Hematopoietic multipotent progenitor cell treated with erythropoietin and hydrocortisone succinate and interleukin-3 and kit ligand, for 15 days (in vitro differentiated cells): ENCODE results near the gene ANGPTL4.
A peak's percentile ranks its signal among the peaks of the same experiment; 100 is the strongest.
"Not testable (repeated sequence)": the region's sequence is repeated elsewhere in the genome, so short reads cannot be mapped to it uniquely, and the experiment has no call there.

Experiments
- DNase-seq: peaks from one replicate; pipeline ENCODE4 v3.0.0-alpha.2; 2015; ENCODE audit warnings: low spot score

The ANGPTL4 gene

DNA sequence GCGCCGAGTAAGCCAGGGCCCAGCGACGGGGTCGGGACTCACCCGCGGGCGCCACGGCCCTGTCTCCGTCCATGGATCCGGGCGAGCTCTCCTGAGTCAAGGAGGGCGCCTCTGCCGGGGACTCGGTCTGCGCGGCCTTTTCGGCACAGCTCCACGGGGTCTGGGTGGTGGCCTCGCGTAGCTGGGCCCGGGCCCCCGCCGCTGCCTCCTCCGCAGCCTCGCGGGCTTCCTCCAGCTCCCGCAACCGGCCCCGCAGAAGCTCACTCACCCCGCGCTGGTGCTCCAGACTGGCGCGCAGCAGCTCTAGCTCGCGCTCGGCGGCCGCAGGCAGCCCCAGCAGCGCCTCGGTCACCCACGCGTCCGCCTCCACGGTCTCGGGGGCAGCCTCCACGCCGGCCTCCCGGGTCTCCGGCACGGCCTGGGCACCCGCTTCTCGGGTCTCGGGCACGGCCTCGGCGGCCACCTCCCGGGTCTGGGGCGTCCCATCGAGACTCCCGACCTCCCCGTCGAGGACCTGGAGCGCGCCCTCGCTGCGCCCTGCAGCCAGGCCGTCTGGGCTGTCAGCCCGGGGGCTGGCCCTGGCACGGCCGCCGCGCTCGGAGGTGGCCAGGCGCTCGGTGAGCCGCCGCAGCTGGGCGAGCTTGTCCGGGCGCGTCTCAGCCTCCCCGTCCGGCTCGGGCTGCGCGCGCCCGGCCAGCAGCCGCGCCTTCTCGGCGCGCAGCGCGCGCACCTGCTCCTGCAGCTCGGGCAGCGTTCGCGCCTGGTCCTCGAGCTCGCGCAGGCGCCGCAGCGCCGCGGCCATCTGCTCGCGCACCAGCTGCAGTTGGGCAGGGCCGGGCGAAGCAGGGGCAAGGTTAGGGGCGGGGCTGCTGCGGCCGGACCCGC lies 29.3 kb upstream of the ANGPTL4 start:
- no peak for DNase-seq

DNA sequence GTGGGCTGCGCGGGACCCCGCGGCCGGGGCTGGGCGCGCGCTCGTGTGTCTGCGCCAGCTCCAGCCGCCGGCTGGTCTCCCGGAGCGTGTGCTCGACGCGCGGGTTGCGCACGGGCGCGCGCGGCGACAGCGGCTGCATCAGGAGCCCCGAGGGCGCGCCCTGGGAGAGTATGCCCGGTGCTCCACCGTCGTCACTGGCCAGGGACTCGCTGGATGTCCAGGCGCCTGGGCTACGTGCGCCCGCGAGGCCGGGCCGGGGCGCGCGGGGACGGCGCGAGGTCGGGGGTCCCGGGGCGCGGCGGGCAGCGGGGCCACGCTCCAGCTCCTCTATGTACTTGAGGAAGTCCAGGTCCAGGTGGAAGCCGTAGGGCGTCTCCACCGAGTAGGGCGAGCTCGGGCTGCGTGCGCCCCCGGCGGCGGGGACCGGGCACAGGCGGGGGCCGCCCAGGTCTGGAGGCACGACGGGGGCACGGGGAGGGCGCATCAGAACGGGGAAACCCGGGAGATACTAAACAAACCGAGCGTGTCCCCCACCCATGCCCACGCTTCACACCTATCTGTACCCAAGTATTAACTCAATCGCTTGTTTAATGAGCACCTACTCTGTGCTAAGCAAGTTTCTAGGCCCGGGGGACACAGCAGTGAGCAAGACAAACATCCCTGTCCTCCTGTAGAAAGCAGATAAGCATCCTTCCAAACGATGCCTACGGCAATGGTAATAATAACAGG lies 28.4 kb upstream of the ANGPTL4 start:
- DNase-seq: no peak

DNA sequence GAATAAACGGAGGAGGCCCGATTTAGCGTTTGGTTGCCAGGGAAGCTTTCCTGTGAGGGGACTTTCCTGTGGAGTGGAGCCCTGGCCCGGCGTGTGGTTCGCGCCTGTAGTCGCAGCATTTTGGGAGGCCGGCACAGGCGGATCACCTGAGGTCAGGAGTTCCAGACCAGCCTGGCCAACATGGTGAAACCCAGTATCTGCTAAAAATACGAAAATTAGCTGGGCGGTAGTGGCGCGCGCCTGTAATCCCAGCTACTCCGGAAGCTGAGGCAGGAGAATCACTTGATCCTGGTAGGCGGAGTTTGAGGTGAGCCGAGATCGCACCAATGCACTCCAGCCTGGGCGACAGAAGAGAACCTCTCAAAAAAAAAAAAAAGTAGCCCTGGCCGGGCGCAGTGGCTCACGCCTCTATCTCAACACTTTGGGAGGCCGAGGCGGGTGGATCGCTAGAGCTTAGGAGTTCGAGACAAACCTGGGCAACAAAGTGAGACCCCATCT lies 27.8 kb upstream of the ANGPTL4 start:
- DNase-seq: no peak

DNA sequence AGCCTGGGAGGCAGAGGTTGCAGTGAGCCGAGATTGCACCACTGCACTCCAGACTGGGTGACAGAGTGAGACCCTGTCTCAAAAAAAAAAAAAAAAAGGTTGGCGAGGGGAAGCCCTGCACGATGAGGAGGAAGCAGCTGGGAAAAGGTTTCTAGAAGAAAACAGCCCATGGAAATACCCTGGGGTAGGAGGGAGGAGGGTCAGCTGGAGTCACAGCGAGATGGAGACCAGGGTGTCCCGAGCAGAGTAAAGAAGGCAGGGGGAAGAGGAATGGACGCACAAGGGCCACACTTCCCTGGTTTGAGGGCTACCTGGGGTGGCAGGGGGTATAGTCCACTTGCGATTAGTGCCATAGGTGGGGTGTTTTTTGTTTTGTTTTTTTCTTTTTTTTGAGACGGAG lies 27.3 kb upstream of the ANGPTL4 start:
- DNase-seq: no peak

DNA sequence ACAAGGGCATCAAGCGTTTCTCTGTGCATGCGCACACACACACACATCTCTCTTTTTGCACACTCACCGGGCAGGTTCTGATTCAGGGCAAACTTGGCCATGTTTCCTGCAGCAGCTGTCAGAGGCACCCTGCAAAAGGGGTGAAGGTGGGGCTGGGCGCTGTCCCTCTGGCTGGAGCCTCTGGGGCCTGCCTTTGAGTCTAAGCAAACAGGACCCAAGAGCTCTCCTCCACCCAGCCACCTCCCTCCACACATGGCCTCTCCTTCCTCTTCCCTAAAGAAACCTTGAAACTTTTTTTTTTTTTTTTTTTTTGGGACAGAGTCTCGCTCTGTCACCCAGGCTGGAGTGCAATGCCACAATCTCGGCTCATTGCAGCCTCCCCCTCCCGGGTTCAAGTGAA lies 26.2 kb upstream of the ANGPTL4 start:
- DNase-seq: no peak

DNA sequence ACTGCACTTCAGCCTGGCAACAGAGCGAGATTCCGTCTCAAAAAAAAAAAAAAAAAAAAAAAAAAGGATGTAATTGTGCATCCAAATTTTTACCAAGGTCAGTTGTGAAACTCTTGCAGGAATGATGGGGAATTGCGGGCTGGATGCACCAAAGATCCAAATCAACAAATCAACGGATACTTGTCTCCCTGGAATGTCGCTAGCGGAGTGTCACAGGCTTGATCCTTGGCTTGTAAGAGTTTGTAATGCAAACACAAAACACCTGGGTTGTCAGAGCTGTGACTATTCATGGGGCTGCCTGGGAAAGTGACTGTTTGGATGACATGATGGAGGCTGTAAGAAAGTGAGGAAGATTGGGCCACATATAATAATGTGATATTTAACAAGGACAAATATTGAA lies 25.1 kb upstream of the ANGPTL4 start:
- no peak for DNase-seq

DNA sequence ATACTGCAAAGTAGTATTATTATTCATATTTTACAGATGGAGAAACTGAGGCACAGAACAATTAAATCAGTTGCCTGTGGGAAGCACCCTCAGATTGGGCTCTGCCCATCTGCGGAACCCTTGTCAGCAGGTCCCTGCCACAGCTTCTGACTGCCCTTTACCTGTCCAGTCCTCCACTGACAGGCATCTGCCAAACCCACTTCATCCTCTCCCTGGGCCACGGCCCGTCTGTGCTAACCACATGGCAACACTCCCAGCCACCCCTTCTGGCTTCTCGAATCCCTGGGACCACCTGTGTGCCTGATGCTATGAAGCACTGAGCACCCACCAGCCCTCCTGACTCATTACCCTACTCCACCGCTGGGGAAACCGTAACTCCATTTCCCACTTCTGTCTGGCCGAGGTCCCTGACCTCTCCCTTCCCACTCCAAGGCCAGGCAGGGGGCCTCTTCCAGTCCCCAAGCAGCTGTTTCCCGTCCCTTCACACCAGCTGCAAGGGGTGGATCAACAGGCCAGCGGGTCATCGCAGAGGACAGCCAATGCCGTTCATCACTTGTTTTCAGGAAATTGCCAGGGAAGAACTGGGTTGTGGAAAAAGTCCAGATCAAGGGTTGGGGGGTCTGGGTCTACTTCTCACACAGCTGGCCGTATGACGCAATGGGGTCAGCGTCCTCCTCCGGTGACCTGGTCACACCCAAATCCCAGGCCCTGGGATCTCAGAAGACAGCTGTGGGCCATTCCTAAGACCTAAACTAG lies 23.4 kb upstream of the ANGPTL4 start:
- no peak for DNase-seq

DNA sequence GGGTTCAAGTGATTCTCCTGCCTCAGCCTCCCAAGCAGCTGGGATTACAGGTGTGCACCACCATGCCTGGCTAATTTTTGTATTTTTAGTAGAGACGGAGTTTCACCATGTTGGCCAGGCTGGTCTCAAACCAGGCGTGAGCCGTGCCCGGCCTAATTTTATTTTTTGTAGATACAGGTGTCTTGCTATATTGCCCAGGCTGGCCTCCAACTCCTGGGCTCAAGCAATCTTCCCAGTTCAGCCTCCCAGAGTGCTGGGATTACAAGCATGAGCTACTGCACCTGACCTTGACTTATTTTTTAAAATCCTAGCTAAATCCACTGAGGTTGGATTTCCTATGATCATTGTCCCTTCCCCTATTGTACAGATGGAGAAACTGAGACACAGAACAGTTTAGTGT lies 22.5 kb upstream of the ANGPTL4 start:
- not testable (repeated sequence) for DNase-seq

DNA sequence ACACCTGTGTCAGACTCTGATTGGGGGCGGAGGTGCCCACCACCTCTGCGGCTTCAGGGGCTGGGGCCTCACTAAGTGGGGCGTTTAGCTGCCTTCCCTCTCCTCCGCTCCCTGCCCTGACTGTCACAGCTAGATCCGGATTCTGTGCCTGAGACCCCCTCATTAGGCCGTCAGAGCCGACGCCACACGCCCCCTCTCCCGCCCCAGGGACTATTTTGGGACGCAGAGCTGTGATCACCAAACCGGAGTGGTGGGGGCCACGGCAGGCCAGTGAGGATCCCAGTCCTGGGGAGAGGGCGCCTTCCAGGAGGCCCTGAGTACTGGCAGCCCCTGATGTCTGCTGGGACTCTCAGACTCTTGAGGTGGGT lies 21.7 kb upstream of the ANGPTL4 start:
- DNase-seq: no peak

DNA sequence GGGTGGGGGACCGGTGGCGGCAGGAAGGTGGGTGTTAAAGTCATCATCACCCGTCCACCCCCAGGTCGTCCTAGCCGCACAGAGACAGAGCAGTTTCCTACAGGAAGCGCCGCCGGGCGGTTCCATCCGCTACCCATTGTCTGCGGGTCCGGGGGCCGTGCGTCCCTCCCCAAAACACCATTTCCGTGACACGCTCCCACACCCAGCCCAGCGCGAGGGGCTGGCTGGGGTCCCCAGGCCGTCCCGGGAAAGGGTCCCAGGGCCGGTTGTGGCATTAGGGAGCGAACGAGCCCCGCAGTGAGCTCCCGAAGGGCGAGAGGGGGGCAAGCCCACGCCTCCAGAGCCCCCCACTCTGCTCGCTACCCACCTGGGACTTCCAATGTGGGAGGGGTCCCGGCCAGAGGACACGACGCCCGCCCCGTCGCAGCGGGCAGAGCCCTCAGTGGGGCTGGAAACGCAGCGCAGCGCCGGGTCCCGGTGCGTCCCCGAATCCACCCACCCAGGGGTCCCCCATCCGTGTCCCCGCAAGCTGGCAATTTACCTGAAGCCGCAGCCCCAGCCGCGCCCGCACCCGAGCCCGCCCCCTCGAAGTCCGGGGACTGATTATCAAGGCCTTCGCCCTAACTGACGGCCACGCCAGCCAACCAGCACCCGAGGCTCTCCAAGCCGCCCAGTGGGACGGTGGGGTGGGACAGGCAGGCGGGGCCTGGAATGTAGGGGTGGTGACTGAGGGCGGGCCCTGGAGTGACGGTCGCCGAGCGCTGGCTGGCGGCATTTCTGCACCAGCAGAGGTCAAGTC lies 21.1 kb upstream of the ANGPTL4 start, which contains the start of gene KANK3:
Gene KANK3 (minus strand): TSS at position 579 of the 799 bp plus-strand sequence. CDS start 5,434 bp downstream, outside the sequence.
- peak; percentile 86 for DNase-seq

DNA sequence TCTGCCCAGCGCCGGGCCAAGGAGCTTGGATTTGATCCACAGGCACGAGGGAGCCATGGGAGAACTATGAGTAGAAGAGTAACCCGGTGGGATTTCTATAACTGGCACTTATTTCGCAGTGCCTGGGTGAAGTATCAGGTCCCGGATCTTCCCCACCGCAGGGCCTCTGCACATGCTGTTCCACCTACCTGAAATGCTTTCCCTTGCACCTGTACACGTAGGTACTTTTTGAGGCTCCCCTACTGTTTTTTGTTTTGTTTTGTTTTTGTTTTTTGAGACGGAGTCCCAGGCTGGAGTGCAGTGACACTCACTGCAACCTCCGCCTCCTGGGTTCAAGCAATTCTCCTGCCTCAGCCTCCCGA lies 20.5 kb upstream of the ANGPTL4 start:
- DNase-seq: no peak

DNA sequence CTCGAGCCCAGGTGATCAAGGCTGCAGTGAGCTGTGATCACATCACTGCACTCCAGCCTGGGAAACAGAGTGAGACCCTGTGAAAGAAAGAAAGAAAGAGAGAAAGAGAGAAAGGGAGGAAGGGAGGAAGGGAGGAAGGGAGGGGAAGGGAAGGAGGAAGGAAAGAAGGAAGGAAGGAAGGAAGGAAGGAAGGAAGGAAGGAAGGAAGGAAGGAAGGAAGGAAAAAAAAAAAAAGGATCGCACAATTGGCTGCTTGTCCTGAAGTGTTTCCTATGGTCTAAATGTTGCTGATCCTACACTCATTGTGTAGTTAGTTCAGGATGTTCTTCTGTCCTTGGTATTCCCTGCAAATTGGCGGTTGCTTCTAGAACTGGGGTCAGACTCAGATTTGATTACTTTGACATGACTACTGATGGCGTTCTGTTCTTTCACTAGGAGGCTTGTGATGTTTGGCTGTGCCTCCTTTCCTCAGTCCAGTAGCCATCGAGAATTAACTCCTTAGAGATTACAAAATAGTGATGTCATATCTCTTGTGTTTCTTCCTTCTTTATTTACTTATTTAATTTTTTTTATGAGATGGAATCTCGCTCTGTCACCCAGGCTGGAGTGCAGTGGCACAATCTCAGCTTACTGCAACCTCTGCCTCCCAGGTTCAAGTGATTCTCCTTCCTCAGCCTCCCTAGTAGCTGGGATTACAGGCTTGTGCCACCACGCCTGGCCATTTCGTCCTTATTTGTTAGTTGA lies 14.2 kb upstream of the ANGPTL4 start:
- not testable (repeated sequence) for DNase-seq

DNA sequence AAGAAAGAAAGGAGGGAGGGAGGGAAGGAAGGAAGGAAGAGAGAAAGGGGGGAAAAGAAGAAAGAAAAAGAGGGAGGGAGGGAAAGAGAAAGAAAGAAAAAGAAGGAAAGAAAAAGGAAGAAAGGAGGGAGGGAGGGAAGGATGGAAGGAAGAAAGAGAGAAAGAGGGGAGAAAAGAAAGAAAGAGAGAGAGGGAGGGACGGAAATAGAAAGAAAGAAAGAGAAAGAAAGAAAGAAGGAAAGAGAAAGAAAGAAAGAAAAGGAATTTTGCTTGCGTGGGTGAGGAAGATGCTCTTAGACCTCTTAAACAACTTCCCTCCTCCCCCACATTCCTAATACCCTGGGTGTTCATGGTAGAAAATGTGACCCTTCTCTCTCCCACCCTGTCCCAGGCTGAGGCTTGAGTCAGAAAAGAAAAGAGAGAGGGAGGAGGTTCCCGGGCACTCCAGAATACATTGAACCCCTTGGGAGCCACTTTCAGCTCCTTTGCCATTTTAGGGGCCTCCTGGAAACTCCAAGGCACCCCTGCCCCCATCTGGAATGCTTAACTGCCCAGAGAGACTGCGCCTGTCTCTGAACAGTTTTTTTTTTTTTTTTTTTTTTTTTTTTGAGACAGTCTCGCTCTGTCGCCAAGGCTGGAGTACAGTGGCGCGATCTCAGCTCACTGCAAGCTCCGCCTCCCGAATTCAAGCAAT lies 11.7 kb upstream of the ANGPTL4 start:
- DNase-seq: no peak

DNA sequence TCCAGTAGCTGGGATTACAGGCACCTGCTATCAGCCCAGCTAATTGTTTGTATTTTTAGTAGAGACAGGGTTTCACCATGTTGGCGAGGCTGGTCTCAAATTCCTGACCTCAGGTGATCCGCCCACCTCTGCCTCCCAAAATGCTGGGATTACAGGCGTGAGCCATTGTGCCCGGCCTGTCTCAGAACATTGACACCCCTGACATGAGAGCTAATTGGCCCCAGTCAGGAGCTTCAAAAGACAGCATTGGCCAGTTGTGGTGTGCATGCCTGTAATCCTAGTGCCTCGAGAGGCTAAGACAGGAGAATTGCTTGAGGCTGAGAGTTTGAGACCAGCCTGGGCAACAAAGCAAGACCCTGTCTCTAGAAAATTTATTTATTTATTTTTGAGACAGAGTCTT lies 11.1 kb upstream of the ANGPTL4 start:
- not testable (repeated sequence) for DNase-seq

DNA sequence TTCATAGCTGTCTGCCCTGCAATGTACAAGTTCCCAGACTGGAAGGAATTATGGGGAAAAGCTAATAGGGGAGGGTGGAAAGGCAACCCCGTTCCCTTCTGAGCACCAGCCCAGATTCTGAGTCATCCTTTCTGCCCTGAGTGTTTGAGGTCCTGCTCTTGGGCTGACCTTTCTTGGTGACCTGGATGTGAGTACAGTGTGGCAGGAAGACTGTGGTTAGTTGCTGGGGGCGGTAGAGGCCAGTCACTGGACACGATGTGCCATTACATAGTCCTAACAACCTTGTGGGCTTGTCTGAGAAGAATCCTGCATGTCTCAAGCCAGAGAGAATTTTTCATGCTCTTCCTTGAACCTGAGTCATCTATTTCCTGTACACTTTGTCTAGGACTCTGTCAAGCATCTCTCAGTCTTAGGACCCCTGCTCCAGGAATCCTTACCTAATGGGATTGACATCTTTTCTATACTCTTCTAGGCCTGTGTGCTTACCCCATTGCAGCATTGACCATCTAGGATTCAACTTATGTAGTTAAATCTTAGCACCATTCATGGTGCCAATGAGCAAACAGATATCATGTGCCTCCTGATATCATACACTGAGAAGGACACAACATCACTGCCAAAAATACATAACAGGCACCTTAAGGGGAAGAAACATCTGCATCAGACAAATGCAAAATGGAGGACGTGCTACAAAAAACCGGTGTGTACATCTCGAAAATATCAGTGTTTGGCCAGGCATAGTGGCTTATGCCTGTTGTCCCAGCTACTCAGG lies 8.1 kb upstream of the ANGPTL4 start:
- no peak for DNase-seq

DNA sequence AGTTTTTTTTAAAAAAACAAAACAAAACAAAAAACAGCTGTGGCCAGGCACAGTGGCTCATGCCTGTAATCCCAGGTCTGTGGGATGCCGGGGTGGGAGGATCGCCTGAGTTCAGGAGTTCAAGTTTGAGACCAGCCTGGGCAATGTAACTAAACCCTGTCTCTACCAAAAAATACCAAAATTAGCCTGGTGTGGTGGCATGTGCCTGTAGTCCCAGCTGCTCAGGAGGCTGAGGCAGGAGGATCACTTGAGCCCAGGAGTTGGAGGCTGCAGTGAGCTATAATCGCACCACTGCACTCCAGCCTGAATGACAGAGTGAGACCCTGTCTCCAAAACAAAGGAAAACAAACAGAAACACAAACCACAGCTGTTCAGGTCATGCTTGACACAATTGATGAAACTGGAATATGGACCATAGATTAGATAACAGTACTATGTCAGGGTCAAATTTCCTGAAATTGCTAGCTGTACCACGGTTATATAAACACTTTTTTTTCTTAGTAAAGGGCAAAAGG lies 6.9 kb upstream of the ANGPTL4 start:
- DNase-seq: no peak

DNA sequence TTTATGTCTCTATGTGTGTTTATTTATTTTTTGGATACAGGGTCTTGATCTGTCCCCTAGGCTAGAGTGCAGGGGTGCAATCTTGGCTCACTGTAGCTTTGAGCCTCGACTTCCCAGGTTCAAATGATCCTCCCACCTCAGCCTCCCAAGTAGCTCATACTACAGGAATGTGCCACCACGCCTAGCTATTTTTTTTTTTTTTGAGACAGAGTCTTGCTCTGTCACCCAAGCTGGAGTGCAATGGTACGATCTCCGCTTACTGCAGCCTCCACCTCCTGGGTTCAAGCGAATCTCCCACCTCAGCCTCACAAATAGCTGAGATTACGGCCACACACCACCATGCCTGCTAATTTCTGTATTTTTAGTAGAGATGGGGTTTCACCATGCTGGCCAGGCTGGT lies 5.0 kb upstream of the ANGPTL4 start:
- no peak for DNase-seq

DNA sequence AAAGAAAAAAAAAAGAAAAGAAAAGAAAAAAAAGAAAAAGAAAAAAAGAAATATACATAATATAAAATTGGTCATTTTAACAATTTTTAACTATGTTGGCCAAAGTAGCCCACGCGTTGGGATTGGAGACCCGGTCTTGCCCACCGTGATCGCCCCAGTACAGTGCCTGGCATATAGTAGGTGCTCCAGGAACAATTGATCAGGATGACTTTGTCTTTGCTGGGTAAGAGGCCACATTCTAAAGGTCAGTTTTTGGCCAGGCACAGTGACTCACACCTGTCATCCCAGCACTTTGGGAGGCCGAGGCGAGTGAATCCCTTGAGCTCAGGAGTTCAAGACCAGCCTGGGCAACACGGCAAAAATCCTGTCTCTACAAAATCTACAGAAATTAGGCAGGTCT lies 3.8 kb upstream of the ANGPTL4 start:
- no peak for DNase-seq
